ENCODE data around the gene SFI1.

- TF ChIP-seq CTCF (IDR thresholded peaks at IDR 0.05 in 2 of 3, conservative IDR thresholded peaks at IDR 0.05 in 1 of 3; ENCODE audit: borderline replicate concordance in 1 of 3, insufficient read depth in 1 of 3, low read depth in 2 of 3, low read length in 2 of 3) (no peak), SIN3A (IDR thresholded peaks at IDR 0.05; ENCODE audit: low read depth) (no peak), JUND (IDR thresholded peaks at IDR 0.05) (no peak), MAX (IDR thresholded peaks at IDR 0.05) (no peak), SP1 (IDR thresholded peaks at IDR 0.05; ENCODE audit: low read depth) (no peak), FOSL1 (IDR thresholded peaks at IDR 0.05; ENCODE audit: low read depth) (no peak), POLR2A (IDR thresholded peaks at IDR 0.05; ENCODE audit: borderline replicate concordance, extremely low read depth, insufficient read depth, insufficient read length) (no peak), POLR2AphosphoS5 (IDR thresholded peaks at IDR 0.05; ENCODE audit: low read depth, low read length) (no peak)
These were observed 117.6 kb downstream of the SFI1 start for GRCh38 chr22:31613904-31614296.

Measured in HCT116 (cell line).